SK-N-SH treated with all-trans-retinoic acid at 6 μM for 48 hours (cell line): ENCODE results near the gene ERG.

ENCODE experiments used
- ATAC-seq: fragments of 200-7000 bp; cut with Tn5 transposase; 3 replicates; pipeline ENCODE4 v1.9.1; 2020; ENCODE audit warnings: mild to moderate bottlenecking, moderate library complexity
- ARNTL ChIP-seq: fragments of 450-650 bp; formaldehyde crosslinking; IDR thresholded peaks from 2 replicates; pipeline ENCODE4 v1.5.0; 2020; ENCODE audit warnings: low read depth, mild to moderate bottlenecking, moderate library complexity, borderline replicate concordance
- BACH2 ChIP-seq: fragments of 250-450 bp; sonication (Bioruptor Pico); IDR thresholded peaks from 2 replicates; pipeline ENCODE4 v1.9.0; 2021; ENCODE audit warnings: mild to moderate bottlenecking, borderline replicate concordance
- CREB5 ChIP-seq: fragments of 250-450 bp; sonication (Bioruptor Pico); IDR thresholded peaks from 2 replicates; pipeline ENCODE4 v1.5.1; 2020; ENCODE audit warnings: low read depth, mild to moderate bottlenecking, moderate library complexity
- CSDC2 ChIP-seq: fragments of 250-450 bp; sonication (Bioruptor Pico); IDR thresholded peaks from 2 replicates; pipeline ENCODE4 v1.5.0; 2020; ENCODE audit warnings: mild to moderate bottlenecking, moderate library complexity
- CSRNP3 ChIP-seq: fragments of 250-450 bp; sonication (Bioruptor Pico); IDR thresholded peaks from 2 replicates; pipeline ENCODE4 v1.5.1; 2021; ENCODE audit warnings: mild to moderate bottlenecking, moderate library complexity
- ESRRG ChIP-seq: fragments of 250-450 bp; sonication (Bioruptor Pico); IDR thresholded peaks from 2 replicates; pipeline ENCODE4 v1.6.1; 2021; ENCODE audit warnings: mild to moderate bottlenecking
- GLIS3 ChIP-seq: fragments of 250-450 bp; sonication (Bioruptor Pico); IDR thresholded peaks from 2 replicates; pipeline ENCODE4 v1.5.0; 2020; ENCODE audit warnings: mild to moderate bottlenecking, moderate library complexity
- ISL1 ChIP-seq: fragments of 250-450 bp; sonication (Bioruptor Pico); IDR thresholded peaks from 2 replicates; pipeline ENCODE4 v2.1.2; 2022; ENCODE audit warnings: mild to moderate bottlenecking, moderate library complexity
- OSR1 ChIP-seq: fragments of 250-450 bp; sonication (Bioruptor Pico); IDR thresholded peaks from 2 replicates; pipeline ENCODE4 v1.8.0; 2022; ENCODE audit warnings: moderate library complexity, mild to moderate bottlenecking, inconsistent platforms
- PATZ1 ChIP-seq: fragments of 250-450 bp; sonication (Bioruptor Pico); IDR thresholded peaks from 2 replicates; pipeline ENCODE4 v1.8.0; 2020; ENCODE audit warnings: mild to moderate bottlenecking, moderate library complexity, borderline replicate concordance
- PPARA ChIP-seq: fragments of 250-450 bp; sonication (Bioruptor Pico); IDR thresholded peaks from 2 replicates; pipeline ENCODE4 v1.5.0; 2020; ENCODE audit warnings: mild to moderate bottlenecking, borderline replicate concordance
- RARB ChIP-seq: fragments of 250-450 bp; sonication (Bioruptor Pico); IDR thresholded peaks from 2 replicates; pipeline ENCODE4 v1.8.0; 2021; ENCODE audit warnings: mild to moderate bottlenecking, moderate library complexity
- SNAI2 ChIP-seq: fragments of 250-450 bp; sonication (Bioruptor Pico); IDR thresholded peaks from 2 replicates; pipeline ENCODE4 v1.5.0; 2020; ENCODE audit warnings: mild to moderate bottlenecking, moderate library complexity
- TCF4 ChIP-seq: fragments of 250-450 bp; sonication (Bioruptor Pico); IDR thresholded peaks from 2 replicates; pipeline ENCODE4 v1.8.0; 2021; ENCODE audit warnings: mild to moderate bottlenecking, moderate library complexity, borderline replicate concordance
- TOX ChIP-seq: fragments of 250-450 bp; sonication (Bioruptor Pico); IDR thresholded peaks from 2 replicates; pipeline ENCODE4 v1.8.0; 2021; ENCODE audit warnings: mild to moderate bottlenecking, moderate library complexity, borderline replicate concordance
- ZC3H10 ChIP-seq: fragments of 250-450 bp; sonication (Bioruptor Pico); IDR thresholded peaks from 2 replicates; pipeline ENCODE4 v1.5.1; 2021; ENCODE audit warnings: mild to moderate bottlenecking, moderate library complexity
- ZFP3 ChIP-seq: fragments of 250-450 bp; sonication (Bioruptor Pico); IDR thresholded peaks from 2 replicates; pipeline ENCODE4 v1.5.0; 2020; ENCODE audit warnings: mild to moderate bottlenecking, moderate library complexity
- ZFP30 ChIP-seq: fragments of 450-650 bp; formaldehyde crosslinking; IDR thresholded peaks from 2 replicates; pipeline ENCODE4 v1.5.0; 2022; ENCODE audit warnings: mild to moderate bottlenecking, moderate library complexity
- ZNF565 ChIP-seq: fragments of 450-650 bp; formaldehyde crosslinking; conservative IDR thresholded peaks from 2 replicates; pipeline ENCODE4 v1.5.0; 2020; ENCODE audit warnings: low read depth, mild to moderate bottlenecking, moderate library complexity
- ZNF70 ChIP-seq: fragments of 450-650 bp; formaldehyde crosslinking; IDR thresholded peaks from 2 replicates; pipeline ENCODE4 v1.5.0; 2020; ENCODE audit warnings: mild to moderate bottlenecking, moderate library complexity
- ZNF8 ChIP-seq: fragments of 450-650 bp; formaldehyde crosslinking; IDR thresholded peaks from 2 replicates; pipeline ENCODE4 v1.5.0; 2020; ENCODE audit warnings: mild to moderate bottlenecking, moderate library complexity
- TF ChIP-seq, protein P1 (sequence below): fragments of 250-450 bp; sonication (Bioruptor Pico); IDR thresholded peaks from 2 replicates; pipeline ENCODE4 v1.8.0; 2021; ENCODE audit warnings: low read depth, mild to moderate bottlenecking, moderate library complexity, borderline replicate concordance

Gene ERG

GRCh38 chr21:38511662-38512243, 13.5 kb upstream of the ERG start:
- TF ChIP-seq TOX (CRISPR knock-in tag), result no peak
- TF ChIP-seq ZNF565 (CRISPR knock-in tag), result no peak
- TF ChIP-seq ZNF70, result no peak
- no peak for TF ChIP-seq ZFP30 (CRISPR knock-in tag)
- TF ChIP-seq, protein P1, sequence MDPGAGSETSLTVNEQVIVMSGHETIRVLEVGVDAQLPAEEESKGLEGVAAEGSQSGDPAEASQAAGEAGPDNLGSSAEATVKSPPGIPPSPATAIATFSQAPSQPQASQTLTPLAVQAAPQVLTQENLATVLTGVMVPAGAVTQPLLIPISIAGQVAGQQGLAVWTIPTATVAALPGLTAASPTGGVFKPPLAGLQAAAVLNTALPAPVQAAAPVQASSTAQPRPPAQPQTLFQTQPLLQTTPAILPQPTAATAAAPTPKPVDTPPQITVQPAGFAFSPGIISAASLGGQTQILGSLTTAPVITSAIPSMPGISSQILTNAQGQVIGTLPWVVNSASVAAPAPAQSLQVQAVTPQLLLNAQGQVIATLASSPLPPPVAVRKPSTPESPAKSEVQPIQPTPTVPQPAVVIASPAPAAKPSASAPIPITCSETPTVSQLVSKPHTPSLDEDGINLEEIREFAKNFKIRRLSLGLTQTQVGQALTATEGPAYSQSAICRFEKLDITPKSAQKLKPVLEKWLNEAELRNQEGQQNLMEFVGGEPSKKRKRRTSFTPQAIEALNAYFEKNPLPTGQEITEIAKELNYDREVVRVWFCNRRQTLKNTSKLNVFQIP (CRISPR knock-in tag), result no peak
- no peak for TF ChIP-seq ARNTL
- no peak for TF ChIP-seq RARB (CRISPR knock-in tag)
- no peak for TF ChIP-seq CSDC2
- TF ChIP-seq SNAI2 (CRISPR knock-in tag), result no peak
- no peak for TF ChIP-seq CREB5 (CRISPR knock-in tag)
- TF ChIP-seq ZFP3, result no peak

GRCh38 chr21:38511198-38511597, 12.9 kb upstream of the ERG start:
- TF ChIP-seq CSRNP3 (CRISPR knock-in tag) (no peak), ZNF565 (CRISPR knock-in tag) (no peak), ISL1 (CRISPR knock-in tag) (no peak), TCF4 (no peak)
- TF ChIP-seq, all 23 proteins: peak for 0
- no peak for ATAC-seq

More at GRCh38 chr21:38511662-38512243, 13.5 kb upstream of the ERG start:
- ATAC-seq, result no peak

DNA sequence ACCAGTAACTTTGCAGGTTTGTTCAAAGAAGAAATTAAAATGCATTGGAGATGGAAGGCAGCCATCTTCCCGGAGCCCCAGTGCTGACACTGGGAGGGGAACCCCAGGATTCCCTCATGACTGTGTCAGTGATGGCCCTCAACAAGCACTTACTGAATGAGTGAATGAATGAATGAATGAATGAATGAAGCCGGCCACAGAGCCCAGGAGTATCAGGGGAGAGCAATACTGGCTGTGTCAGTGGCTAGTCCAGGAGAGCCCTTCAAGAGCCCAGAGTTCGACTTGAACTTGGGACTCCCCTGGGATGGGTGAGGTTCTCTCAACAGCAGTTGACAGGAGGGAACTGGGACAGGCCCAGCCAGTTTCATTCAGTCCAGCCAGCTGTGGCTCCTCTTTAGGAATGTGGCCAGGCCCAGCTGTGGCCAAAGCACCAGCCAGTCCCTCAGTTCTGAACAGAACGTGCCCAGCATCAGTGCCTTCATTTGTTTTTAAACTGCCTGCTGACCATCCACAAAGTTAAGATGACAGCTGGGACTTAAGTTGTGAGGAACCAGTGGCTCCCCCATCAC, 9.2 kb upstream of the ERG start:
- TF ChIP-seq TCF4, result no peak
- ATAC-seq, result no peak

DNA sequence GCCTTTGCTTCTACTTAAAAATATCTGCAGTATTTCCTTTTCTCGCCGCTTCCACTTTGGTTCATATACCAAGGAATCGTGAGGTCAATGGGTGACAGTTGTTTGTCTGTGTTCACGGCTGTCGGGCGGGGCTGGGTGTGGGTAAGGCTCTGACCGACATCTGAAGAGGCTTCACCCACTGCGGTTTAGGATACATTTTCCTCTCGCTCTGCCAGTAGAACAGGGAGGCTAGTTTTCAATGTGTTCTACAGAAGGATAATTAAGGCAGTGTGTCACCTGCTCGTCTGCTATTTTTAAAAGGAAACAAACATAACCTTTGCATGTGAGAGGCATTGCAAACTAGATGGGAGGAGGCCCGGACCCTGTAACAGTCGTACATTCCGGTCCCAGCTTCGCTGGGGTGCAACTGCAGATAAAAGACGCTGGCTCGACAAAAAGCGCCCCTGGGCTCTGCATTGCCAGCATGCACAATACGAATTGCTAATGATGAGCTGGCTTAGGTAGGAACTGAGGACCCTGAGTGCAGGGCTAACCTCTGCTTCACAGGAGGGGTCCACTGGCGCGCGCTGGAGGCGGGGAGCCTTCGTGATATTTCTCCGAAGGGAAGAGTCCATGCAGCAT, 8.5 kb upstream of the ERG start:
- TF ChIP-seq TOX (CRISPR knock-in tag) (no peak), ZC3H10 (CRISPR knock-in tag) (no peak), OSR1 (CRISPR knock-in tag) (no peak), ZNF8 (CRISPR knock-in tag) (no peak), ESRRG (CRISPR knock-in tag) (no peak), TCF4 (no peak), SNAI2 (CRISPR knock-in tag) (no peak), GLIS3 (CRISPR knock-in tag) (no peak), PATZ1 (CRISPR knock-in tag) (no peak), CSRNP3 (CRISPR knock-in tag) (no peak), BACH2 (CRISPR knock-in tag) (no peak), ISL1 (CRISPR knock-in tag) (no peak), ZFP3 (no peak), ZNF565 (CRISPR knock-in tag) (no peak), ZFP30 (CRISPR knock-in tag) (no peak), PPARA (no peak)
- TF ChIP-seq, all 23 proteins: peak for 0
- no peak for ATAC-seq
